HL-60 (cell line): ENCODE data around the gene SEC16B.

ENCODE experiments used
- DNase-seq, 2 experiments: peaks; one replicate each; pipeline ENCODE4 v3.0.0-alpha.2; 2010 to 2020; ENCODE audit warnings: low read depth in 1 of 2, low spot score in 1 of 2
- H3K27ac ChIP-seq: fragments of 250-450 bp; sonication (Bioruptor Pico); replicated peaks from 2 replicates; pipeline ENCODE4 v1.5.1; 2020; ENCODE audit warnings: mild to moderate bottlenecking, moderate library complexity
- H3K27me3 ChIP-seq: fragments of 250-450 bp; sonication (Bioruptor Pico); 2 replicates; pipeline ENCODE4 v1.5.1; 2021; ENCODE audit warnings: mild to moderate bottlenecking, moderate library complexity; ENCODE audit not compliant: insufficient read depth, poor library complexity, severe bottlenecking
- H3K4me3 ChIP-seq: replicated peaks from 2 replicates; pipeline ENCODE4 v1.5.1; 2011; ENCODE audit warnings: mild to moderate bottlenecking, control low read depth, low read length; ENCODE audit not compliant: insufficient read depth
- GABPA ChIP-seq: IDR thresholded peaks from 2 replicates; pipeline ENCODE4 v1.6.1; 2012; ENCODE audit warnings: low read depth
- POLR2AphosphoS5 ChIP-seq: IDR thresholded peaks from 2 replicates; pipeline ENCODE4 v1.6.1; 2012; ENCODE audit warnings: low read depth
- SPI1 ChIP-seq: IDR thresholded peaks from 2 replicates; pipeline ENCODE4 v1.6.1; 2012; ENCODE audit warnings: low read depth, mild to moderate bottlenecking, borderline replicate concordance
- TF ChIP-seq, protein P1 (sequence below): IDR thresholded peaks from 2 replicates; pipeline ENCODE4 v1.6.1; 2012; ENCODE audit warnings: low read depth; ENCODE audit not compliant: insufficient replicate concordance
- TF ChIP-seq, protein P2 (sequence below): IDR thresholded peaks from one replicate; pipeline ENCODE4 v1.5.1; 2011; ENCODE audit warnings: low read length, control low read depth, inconsistent platforms; ENCODE audit not compliant: insufficient read depth

SEC16B gene

DNA sequence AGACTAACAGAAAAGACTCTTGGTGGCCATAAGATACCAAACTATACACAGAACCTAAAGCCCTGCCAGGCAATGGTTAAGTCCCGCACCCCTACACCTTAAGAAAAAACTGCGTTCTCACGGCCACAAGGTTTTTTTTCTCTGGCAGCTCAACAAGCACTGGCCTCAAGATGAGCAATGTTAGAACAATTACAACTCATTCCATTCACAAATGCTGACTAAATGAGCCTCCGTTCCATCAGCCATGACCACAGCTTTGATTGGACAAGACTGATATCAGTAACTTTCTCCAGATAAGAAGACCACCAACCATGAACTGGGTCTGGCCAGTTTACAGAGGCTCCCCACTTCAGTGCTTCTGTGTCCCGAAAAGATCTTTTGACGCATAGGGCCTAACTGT is 31.9 kb downstream of the SEC16B start:
- TF ChIP-seq SPI1 (no peak), POLR2AphosphoS5 (no peak), GABPA (no peak)
- TF ChIP-seq, protein P1, sequence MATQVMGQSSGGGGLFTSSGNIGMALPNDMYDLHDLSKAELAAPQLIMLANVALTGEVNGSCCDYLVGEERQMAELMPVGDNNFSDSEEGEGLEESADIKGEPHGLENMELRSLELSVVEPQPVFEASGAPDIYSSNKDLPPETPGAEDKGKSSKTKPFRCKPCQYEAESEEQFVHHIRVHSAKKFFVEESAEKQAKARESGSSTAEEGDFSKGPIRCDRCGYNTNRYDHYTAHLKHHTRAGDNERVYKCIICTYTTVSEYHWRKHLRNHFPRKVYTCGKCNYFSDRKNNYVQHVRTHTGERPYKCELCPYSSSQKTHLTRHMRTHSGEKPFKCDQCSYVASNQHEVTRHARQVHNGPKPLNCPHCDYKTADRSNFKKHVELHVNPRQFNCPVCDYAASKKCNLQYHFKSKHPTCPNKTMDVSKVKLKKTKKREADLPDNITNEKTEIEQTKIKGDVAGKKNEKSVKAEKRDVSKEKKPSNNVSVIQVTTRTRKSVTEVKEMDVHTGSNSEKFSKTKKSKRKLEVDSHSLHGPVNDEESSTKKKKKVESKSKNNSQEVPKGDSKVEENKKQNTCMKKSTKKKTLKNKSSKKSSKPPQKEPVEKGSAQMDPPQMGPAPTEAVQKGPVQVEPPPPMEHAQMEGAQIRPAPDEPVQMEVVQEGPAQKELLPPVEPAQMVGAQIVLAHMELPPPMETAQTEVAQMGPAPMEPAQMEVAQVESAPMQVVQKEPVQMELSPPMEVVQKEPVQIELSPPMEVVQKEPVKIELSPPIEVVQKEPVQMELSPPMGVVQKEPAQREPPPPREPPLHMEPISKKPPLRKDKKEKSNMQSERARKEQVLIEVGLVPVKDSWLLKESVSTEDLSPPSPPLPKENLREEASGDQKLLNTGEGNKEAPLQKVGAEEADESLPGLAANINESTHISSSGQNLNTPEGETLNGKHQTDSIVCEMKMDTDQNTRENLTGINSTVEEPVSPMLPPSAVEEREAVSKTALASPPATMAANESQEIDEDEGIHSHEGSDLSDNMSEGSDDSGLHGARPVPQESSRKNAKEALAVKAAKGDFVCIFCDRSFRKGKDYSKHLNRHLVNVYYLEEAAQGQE = no peak
- TF ChIP-seq, protein P2, sequence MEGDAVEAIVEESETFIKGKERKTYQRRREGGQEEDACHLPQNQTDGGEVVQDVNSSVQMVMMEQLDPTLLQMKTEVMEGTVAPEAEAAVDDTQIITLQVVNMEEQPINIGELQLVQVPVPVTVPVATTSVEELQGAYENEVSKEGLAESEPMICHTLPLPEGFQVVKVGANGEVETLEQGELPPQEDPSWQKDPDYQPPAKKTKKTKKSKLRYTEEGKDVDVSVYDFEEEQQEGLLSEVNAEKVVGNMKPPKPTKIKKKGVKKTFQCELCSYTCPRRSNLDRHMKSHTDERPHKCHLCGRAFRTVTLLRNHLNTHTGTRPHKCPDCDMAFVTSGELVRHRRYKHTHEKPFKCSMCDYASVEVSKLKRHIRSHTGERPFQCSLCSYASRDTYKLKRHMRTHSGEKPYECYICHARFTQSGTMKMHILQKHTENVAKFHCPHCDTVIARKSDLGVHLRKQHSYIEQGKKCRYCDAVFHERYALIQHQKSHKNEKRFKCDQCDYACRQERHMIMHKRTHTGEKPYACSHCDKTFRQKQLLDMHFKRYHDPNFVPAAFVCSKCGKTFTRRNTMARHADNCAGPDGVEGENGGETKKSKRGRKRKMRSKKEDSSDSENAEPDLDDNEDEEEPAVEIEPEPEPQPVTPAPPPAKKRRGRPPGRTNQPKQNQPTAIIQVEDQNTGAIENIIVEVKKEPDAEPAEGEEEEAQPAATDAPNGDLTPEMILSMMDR = no peak
- Histone ChIP-seq H3K27ac (no peak overlapping the region), H3K27me3 (no peaks in the 10 kb centered on the region), H3K4me3 (no peak overlapping the region)
- no peak for DNase-seq

DNA sequence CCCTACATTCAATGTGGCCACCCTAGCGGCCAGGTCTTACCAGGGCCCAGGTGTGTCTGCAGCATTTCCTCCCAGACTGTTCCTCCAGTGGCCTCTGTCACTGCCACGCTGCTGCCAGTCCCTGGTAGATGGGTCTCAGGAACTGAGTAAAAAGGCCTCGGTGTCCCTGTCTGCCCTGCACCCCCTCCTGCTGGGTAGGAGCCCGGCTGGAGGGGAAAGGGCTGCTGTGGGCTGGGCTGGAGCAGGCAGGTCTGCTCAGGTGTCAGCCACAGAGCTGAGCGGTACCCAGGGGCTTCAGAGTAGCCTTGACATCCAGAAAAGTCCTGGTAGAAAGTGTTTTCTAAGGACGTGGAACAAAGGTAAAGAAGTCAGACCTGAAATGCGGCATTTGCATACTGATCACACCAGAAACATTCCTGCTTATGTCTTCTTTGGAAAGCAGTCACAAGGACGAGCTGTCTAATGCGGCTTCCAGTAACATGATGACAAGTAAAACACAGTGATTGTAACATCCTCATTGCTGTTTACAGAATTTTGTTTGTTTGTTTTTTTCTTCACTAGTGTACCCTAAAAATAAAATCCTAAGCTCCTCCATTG is 32.6 kb downstream of the SEC16B start:
- no peak overlapping the region for H3K27ac ChIP-seq
- TF ChIP-seq GABPA (no peak), SPI1 (no peak), POLR2AphosphoS5 (no peak)
- TF ChIP-seq, protein P1 = no peak
- TF ChIP-seq, protein P2 = no peak
- no peak overlapping the region for H3K4me3 ChIP-seq
- no peaks in the 10 kb centered on the region for H3K27me3 ChIP-seq
- DNase-seq = no peak

DNA sequence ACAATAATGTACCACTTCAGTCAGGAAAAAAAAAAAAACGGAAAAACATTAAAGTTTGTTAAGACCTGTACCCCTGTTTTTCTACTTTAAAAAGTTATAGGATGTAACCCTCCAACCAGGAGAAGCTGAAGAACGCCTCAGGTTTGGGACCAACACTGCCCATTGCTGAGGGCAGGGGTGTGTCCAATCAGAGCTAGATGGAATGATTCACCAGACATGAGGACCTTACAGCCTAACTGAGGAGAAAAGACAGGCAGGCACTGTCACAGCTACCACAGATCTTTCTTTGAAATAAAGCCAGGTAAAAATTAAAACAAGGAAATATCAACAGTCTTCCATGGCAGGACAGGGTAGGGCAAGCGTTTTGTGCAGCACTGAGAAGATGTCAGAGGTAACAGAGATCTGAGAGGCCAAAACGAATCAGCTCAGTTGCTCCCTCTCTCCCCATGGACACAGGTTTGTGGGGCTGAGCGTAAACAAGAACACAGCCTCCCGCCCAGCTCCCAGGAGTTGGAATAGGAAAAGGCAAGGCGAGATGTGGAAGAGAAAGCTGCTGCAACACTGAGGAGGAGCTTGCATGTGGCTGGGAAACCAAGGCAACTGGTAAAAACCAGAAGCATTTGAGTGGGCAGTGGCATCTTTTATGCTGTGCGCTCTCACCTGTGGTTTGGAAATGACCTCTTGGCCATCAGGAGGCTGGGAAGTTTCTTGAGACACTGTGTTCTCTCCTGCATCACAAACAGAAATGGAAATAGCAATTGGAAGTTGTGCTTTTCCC is 34.0 kb downstream of the SEC16B start:
- H3K27ac ChIP-seq = no peak overlapping the region
- H3K27me3 ChIP-seq = no peaks in the 10 kb centered on the region
- H3K4me3 ChIP-seq = no peak overlapping the region
- no peak for TF ChIP-seq GABPA
- TF ChIP-seq, protein P1 = no peak
- TF ChIP-seq, protein P2 = no peak
- DNase-seq = no peak
